Posterior cingulate gyrus (tissue), 11 donors: ENCODE results near the gene LYAR.

ENCODE experiments used
- DNase-seq, 10 donors: peaks; one replicate each; pipeline versions ENCODE4 v3.0.0 to v3.0.0-alpha.2; 2020 to 2021; ENCODE audit warnings: mixed read lengths in 3 of 10
- intact Hi-C: fragments of 100-400 bp; cut with DNase I; formaldehyde crosslinking; loops from one replicate; pipeline ENCODE4 v1.15.1; 2023

Gene LYAR

DNA sequence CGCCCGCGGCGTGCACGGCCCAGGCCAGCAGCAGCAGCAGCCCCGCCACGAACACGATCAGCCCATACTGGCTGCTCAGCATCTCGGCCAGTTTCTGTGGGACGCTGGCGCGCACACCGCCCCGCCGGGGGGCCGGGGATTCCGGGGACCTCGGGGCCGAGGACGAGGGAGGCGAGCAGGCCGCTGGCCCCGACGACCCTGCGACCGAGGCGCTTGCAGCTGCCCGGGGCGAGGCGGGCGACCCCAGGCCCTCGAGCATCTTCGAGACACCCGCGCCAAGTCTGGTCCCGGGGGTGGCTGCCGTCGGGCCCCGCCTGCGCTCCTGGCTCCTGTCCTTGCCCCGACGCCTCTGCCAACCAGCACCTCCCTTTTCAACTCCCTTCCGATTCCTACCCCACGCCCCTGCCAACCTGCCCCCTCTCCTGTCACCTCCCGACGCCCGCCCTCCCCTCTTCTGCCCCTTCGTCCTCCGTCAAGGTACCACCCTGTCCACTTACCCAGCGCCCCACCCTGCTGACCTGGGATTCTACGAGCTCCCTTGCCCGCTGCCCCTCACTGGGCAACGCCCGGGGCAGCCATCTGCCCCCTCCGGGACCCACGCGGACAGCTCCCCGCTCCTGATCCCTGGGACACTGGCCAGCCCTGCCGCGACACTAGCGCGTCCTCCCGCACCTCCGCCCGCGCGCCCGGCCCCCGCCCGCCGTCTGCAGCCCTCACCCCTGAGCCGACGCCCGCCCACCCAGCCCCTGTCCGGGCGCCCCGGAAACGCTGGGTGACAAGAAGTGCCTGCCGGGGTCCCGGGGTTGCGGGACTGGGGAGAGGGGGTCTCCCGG, 63.1 kb downstream of the LYAR start, which contains the start of gene OTOP1:
TSS of gene OTOP1 (minus strand) at position 324 of the 833 bp plus-strand sequence. CDS start at position 259, 65 bp downstream.
- intact Hi-C loops: no loop called here
- DNase-seq: peak in 1 of 10 donors; percentile 54

DNA sequence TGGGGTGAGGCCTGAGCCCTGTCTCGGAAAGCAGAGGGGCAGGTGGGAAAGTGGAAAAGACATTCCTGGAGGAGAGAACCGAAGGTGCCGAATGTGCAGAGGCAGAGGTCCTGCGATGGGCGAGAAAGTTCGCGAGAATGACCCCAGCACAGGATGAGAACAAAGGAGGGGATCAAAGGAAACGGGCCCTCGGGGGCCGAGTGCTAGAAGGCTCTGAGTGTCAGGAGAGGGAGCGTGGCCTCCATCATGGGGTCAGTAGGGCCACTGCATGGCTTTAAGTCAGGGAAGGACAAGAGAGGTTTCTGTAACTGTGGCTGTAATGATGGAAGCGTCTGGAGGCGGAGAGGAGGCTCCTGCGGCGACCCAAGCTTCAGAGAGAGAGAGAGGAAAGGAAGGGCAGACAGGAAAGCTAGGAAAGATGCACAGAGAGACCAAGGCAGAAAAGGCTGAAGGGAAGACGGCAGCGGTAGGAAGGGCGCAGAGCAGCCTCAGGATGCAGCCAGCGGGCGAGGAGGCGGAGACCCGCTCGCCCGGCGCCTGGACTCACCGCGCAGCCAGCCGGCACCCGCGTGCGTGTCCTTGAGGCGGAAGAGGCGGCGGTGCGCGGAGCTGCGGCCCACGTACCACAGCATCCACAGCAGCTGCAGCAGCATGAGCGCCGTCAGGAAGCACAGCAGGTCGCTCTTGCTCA, 63.9 kb downstream of the LYAR start:
- DNase-seq: peak in 2 of 10 donors; percentile 75 to 84
- intact Hi-C loops: no loop called here
